Activated naive CD8-positive, alpha-beta T cell (primary cell): ENCODE measurements around the gene PDE2A.
"Not testable (repeated sequence)": the region's sequence is repeated elsewhere in the genome, so short reads cannot be mapped to it uniquely, and the experiment has no call there.

Source experiments
- H3K27ac Mint-ChIP-seq: one replicate; pipeline ENCODE4 v1.8.0; 2021; ENCODE audit warnings: mixed read lengths
- H3K27me3 Mint-ChIP-seq: one replicate; pipeline ENCODE4 v1.8.0; 2021; ENCODE audit warnings: mixed read lengths
- H3K36me3 Mint-ChIP-seq: one replicate; pipeline ENCODE4 v1.8.0; 2021; ENCODE audit warnings: mixed read lengths
- H3K4me1 Mint-ChIP-seq: one replicate; pipeline ENCODE4 v1.8.0; 2021; ENCODE audit warnings: low read depth, mixed read lengths
- H3K4me3 Mint-ChIP-seq: one replicate; pipeline ENCODE4 v1.8.0; 2021; ENCODE audit warnings: mild to moderate bottlenecking, mixed read lengths
- H3K9me3 Mint-ChIP-seq: one replicate; pipeline ENCODE4 v1.8.0; 2021; ENCODE audit warnings: low read depth, mixed read lengths

The PDE2A gene

GRCh38 chr11:72575533-72576242, 98.5 kb downstream of the PDE2A start:
- Mint-ChIP-seq H3K27me3 (peaks cover 15% of the 10 kb centered on the region), H3K36me3 (no peaks in the 10 kb centered on the region), H3K4me3 (no peak overlapping the region), H3K27ac (no peak overlapping the region), H3K9me3 (no peaks in the 10 kb centered on the region), H3K4me1 (peaks cover 2% of the 10 kb centered on the region)

- H3K36me3 Mint-ChIP-seq, result no peaks in the 10 kb centered on the region
- no peak overlapping the region for H3K27ac Mint-ChIP-seq
- H3K9me3 Mint-ChIP-seq, result no peaks in the 10 kb centered on the region
- no peak overlapping the region for H3K4me3 Mint-ChIP-seq
- H3K27me3 Mint-ChIP-seq, result peaks cover 15% of the 10 kb centered on the region
- H3K4me1 Mint-ChIP-seq, result peaks cover 2% of the 10 kb centered on the region
Observed at GRCh38 chr11:72574548-72575460, 99.4 kb downstream of the PDE2A start.

- Mint-ChIP-seq H3K9me3 (no peaks in the 10 kb centered on the region), H3K27ac (no peak overlapping the region), H3K27me3 (peaks cover 15% of the 10 kb centered on the region), H3K36me3 (no peaks in the 10 kb centered on the region), H3K4me1 (peaks cover 2% of the 10 kb centered on the region), H3K4me3 (no peak overlapping the region)
Observed at GRCh38 chr11:72573855-72574445, 100.3 kb downstream of the PDE2A start.

GRCh38 chr11:72573072-72573854, 101.0 kb downstream of the PDE2A start:
- Mint-ChIP-seq H3K36me3 (no peaks in the 10 kb centered on the region), H3K27ac (no peak overlapping the region)

GRCh38 chr11:72572540-72572939, 101.7 kb downstream of the PDE2A start:
- H3K36me3 Mint-ChIP-seq, H3K27ac Mint-ChIP-seq, H3K4me1 Mint-ChIP-seq: not testable (repeated sequence)

More at GRCh38 chr11:72573072-72573854, 101.0 kb downstream of the PDE2A start:
- peaks cover 2% of the 10 kb centered on the region for H3K4me1 Mint-ChIP-seq
- peaks cover 15% of the 10 kb centered on the region for H3K27me3 Mint-ChIP-seq
- H3K9me3 Mint-ChIP-seq, result no peaks in the 10 kb centered on the region
- H3K4me3 Mint-ChIP-seq, result no peak overlapping the region

GRCh38 chr11:72570893-72571661, 103.1 kb downstream of the PDE2A start:
- Mint-ChIP-seq H3K27ac (no peak overlapping the region), H3K4me1 (peaks cover 2% of the 10 kb centered on the region), H3K36me3 (no peaks in the 10 kb centered on the region), H3K4me3 (no peak overlapping the region), H3K9me3 (no peaks in the 10 kb centered on the region), H3K27me3 (peaks cover 15% of the 10 kb centered on the region)

More at GRCh38 chr11:72572540-72572939, 101.7 kb downstream of the PDE2A start:
- H3K4me3 Mint-ChIP-seq, H3K9me3 Mint-ChIP-seq: not testable (repeated sequence)
- peaks cover 15% of the 10 kb centered on the region for H3K27me3 Mint-ChIP-seq

- Mint-ChIP-seq H3K9me3 (no peaks in the 10 kb centered on the region), H3K4me3 (no peak overlapping the region), H3K27ac (no peak overlapping the region), H3K36me3 (no peaks in the 10 kb centered on the region), H3K4me1 (peaks cover 2% of the 10 kb centered on the region), H3K27me3 (peaks cover 15% of the 10 kb centered on the region)
Observed at GRCh38 chr11:72569966-72570892, 104.0 kb downstream of the PDE2A start.

GRCh38 chr11:72568861-72569260, 105.4 kb downstream of the PDE2A start:
- Mint-ChIP-seq H3K36me3 (no peaks in the 10 kb centered on the region), H3K4me3 (no peak overlapping the region), H3K27me3 (peaks cover 8% of the 10 kb centered on the region), H3K4me1 (peaks cover 2% of the 10 kb centered on the region), H3K27ac (no peak overlapping the region), H3K9me3 (no peaks in the 10 kb centered on the region)

- no peak overlapping the region for H3K4me3 Mint-ChIP-seq
- no peaks in the 10 kb centered on the region for H3K27me3 Mint-ChIP-seq
- H3K27ac Mint-ChIP-seq, result no peak overlapping the region
- no peaks in the 10 kb centered on the region for H3K36me3 Mint-ChIP-seq
- H3K4me1 Mint-ChIP-seq, result no peaks in the 10 kb centered on the region
- H3K9me3 Mint-ChIP-seq, result no peaks in the 10 kb centered on the region
Observed at GRCh38 chr11:72562431-72562830, 111.8 kb downstream of the PDE2A start.

GRCh38 chr11:72561856-72562255, 112.4 kb downstream of the PDE2A start:
- no peaks in the 10 kb centered on the region for H3K36me3 Mint-ChIP-seq
- H3K4me1 Mint-ChIP-seq, result no peaks in the 10 kb centered on the region
- no peak overlapping the region for H3K27ac Mint-ChIP-seq
- no peak overlapping the region for H3K4me3 Mint-ChIP-seq
- H3K27me3 Mint-ChIP-seq, result no peaks in the 10 kb centered on the region
- H3K9me3 Mint-ChIP-seq, result no peaks in the 10 kb centered on the region

- not testable (repeated sequence) for H3K4me1 Mint-ChIP-seq, H3K27me3 Mint-ChIP-seq, H3K36me3 Mint-ChIP-seq, H3K27ac Mint-ChIP-seq, H3K9me3 Mint-ChIP-seq, H3K4me3 Mint-ChIP-seq
Observed at GRCh38 chr11:72560864-72561263, 113.4 kb downstream of the PDE2A start.

GRCh38 chr11:72556433-72556832, 117.8 kb downstream of the PDE2A start:
- Mint-ChIP-seq H3K27ac (no peak overlapping the region), H3K36me3 (no peaks in the 10 kb centered on the region), H3K4me1 (no peaks in the 10 kb centered on the region), H3K9me3 (no peaks in the 10 kb centered on the region), H3K4me3 (no peak overlapping the region), H3K27me3 (peaks cover 8% of the 10 kb centered on the region)

- H3K27me3 Mint-ChIP-seq, result not testable (repeated sequence)
Observed at GRCh38 chr11:72555014-72555522, 119.2 kb downstream of the PDE2A start.

More at GRCh38 chr11:72555014-72555522, 119.2 kb downstream of the PDE2A start:
- not testable (repeated sequence) for H3K9me3 Mint-ChIP-seq, H3K36me3 Mint-ChIP-seq, H3K4me3 Mint-ChIP-seq, H3K27ac Mint-ChIP-seq, H3K4me1 Mint-ChIP-seq
